Stomach (tissue), 4 donors: ENCODE data around the gene MLST8.

Source experiments
- POLR2A ChIP-seq, 4 donors: fragments of 450-650 bp; IDR thresholded peaks; one replicate each; pipeline ENCODE4 v1.6.1; 2016; ENCODE audit warnings: antibody characterized with exemption in 4 of 4, control low read depth in 2 of 4, mild to moderate bottlenecking in 1 of 4, moderate library complexity in 1 of 4
- POLR2AphosphoS5 ChIP-seq, 3 donors: sonication (generic); formaldehyde crosslinking; IDR thresholded peaks; one replicate each; pipeline ENCODE4 v1.6.1; 2016; ENCODE audit warnings: antibody characterized with exemption in 3 of 3
- TF ChIP-seq, protein P1 (sequence below), 7 experiments: fragments of 450-650 bp in 4 of 7; fragments of 200-600 bp in 3 of 7; sonication (generic) in 3 of 7; IDR thresholded peaks; one replicate each; pipeline ENCODE4 v1.5.1; 2016 to 2019; ENCODE audit warnings: antibody characterized with exemption in 7 of 7, control low read depth in 2 of 7, mild to moderate bottlenecking in 1 of 7

- no peak for TF ChIP-seq POLR2AphosphoS5 (IDR thresholded peaks at IDR 0.05)
- TF ChIP-seq, protein P1, sequence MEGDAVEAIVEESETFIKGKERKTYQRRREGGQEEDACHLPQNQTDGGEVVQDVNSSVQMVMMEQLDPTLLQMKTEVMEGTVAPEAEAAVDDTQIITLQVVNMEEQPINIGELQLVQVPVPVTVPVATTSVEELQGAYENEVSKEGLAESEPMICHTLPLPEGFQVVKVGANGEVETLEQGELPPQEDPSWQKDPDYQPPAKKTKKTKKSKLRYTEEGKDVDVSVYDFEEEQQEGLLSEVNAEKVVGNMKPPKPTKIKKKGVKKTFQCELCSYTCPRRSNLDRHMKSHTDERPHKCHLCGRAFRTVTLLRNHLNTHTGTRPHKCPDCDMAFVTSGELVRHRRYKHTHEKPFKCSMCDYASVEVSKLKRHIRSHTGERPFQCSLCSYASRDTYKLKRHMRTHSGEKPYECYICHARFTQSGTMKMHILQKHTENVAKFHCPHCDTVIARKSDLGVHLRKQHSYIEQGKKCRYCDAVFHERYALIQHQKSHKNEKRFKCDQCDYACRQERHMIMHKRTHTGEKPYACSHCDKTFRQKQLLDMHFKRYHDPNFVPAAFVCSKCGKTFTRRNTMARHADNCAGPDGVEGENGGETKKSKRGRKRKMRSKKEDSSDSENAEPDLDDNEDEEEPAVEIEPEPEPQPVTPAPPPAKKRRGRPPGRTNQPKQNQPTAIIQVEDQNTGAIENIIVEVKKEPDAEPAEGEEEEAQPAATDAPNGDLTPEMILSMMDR (IDR thresholded peaks at IDR 0.05): no peak
- TF ChIP-seq POLR2A (IDR thresholded peaks at IDR 0.05): no peak
Measured at GRCh38 chr16:2162676-2163118, 42.6 kb upstream of the MLST8 start.
